Activated T-helper 17 cell treated with anti-CD3 and anti-CD28 coated beads, Interleukin-2, amount 50 U/mL, for 72 hours (primary cell): Measurements from ENCODE around the gene STUM. TPM values are rescaled to one million over a fixed set of nuclear protein-coding genes. Genes with fewer than 3 reads are reported as not detected.

Experiments used
- ATAC-seq: fragments of 150-1000 bp; cut with Tn5 transposase; replicated peaks from 2 replicates; pipeline ENCODE4 v1.10.0; 2021; ENCODE audit warnings: mild to moderate bottlenecking, moderate library complexity
- H3K27ac Mint-ChIP-seq: one replicate; pipeline ENCODE4 v1.8.0; 2022; ENCODE audit warnings: mixed read lengths
- H3K27me3 Mint-ChIP-seq: one replicate; pipeline ENCODE4 v1.8.0; 2022; ENCODE audit warnings: mixed read lengths
- H3K36me3 Mint-ChIP-seq: one replicate; pipeline ENCODE4 v1.8.0; 2022; ENCODE audit warnings: low read depth, mild to moderate bottlenecking, mixed read lengths
- H3K4me1 Mint-ChIP-seq: one replicate; pipeline ENCODE4 v1.8.0; 2022; ENCODE audit warnings: mixed read lengths
- H3K4me3 Mint-ChIP-seq: one replicate; pipeline ENCODE4 v1.8.0; 2022; ENCODE audit warnings: mild to moderate bottlenecking, mixed read lengths
- H3K9me3 Mint-ChIP-seq: one replicate; pipeline ENCODE4 v1.8.0; 2022; ENCODE audit warnings: mixed read lengths
- total RNA-seq, 2 donors: library from RNA; stranded (reverse); gene quantifications; one replicate each; pipeline ENCODE4 v1.2.3, GENCODE V29; 2022

Gene STUM
- total RNA-seq, 2 donors from 2014 or later = not detected

GRCh38 chr1:226576601-226577000, 28.0 kb downstream of the STUM start:
- peaks cover 5% of the 10 kb centered on the region for H3K27me3 Mint-ChIP-seq
- H3K4me3 Mint-ChIP-seq = no peak overlapping the region
- H3K36me3 Mint-ChIP-seq = no peaks in the 10 kb centered on the region
- no peak for ATAC-seq
- no peaks in the 10 kb centered on the region for H3K4me1 Mint-ChIP-seq
- no peaks in the 10 kb centered on the region for H3K9me3 Mint-ChIP-seq
- no peak overlapping the region for H3K27ac Mint-ChIP-seq

GRCh38 chr1:226577401-226578180, 29.0 kb downstream of the STUM start:
- H3K4me3 Mint-ChIP-seq = no peak overlapping the region
- H3K9me3 Mint-ChIP-seq = no peaks in the 10 kb centered on the region
- ATAC-seq = no peak
- H3K4me1 Mint-ChIP-seq = no peaks in the 10 kb centered on the region
- no peak overlapping the region for H3K27ac Mint-ChIP-seq
- H3K27me3 Mint-ChIP-seq = peaks cover 5% of the 10 kb centered on the region
- H3K36me3 Mint-ChIP-seq = no peaks in the 10 kb centered on the region

- Mint-ChIP-seq H3K36me3 (no peaks in the 10 kb centered on the region), H3K27ac (no peak overlapping the region), H3K4me3 (no peak overlapping the region), H3K9me3 (no peaks in the 10 kb centered on the region), H3K27me3 (peaks cover 5% of the 10 kb centered on the region), H3K4me1 (no peaks in the 10 kb centered on the region)
- no peak for ATAC-seq
These were observed 30.5 kb downstream of the STUM start for GRCh38 chr1:226578946-226579578.

GRCh38 chr1:226579781-226580323, 31.3 kb downstream of the STUM start:
- no peak overlapping the region for H3K27ac Mint-ChIP-seq
- no peak for ATAC-seq
- H3K4me1 Mint-ChIP-seq = no peaks in the 10 kb centered on the region
- peaks cover 5% of the 10 kb centered on the region for H3K27me3 Mint-ChIP-seq
- no peak overlapping the region for H3K4me3 Mint-ChIP-seq
- H3K36me3 Mint-ChIP-seq = no peaks in the 10 kb centered on the region
- no peaks in the 10 kb centered on the region for H3K9me3 Mint-ChIP-seq

- Mint-ChIP-seq H3K27me3 (peaks cover 5% of the 10 kb centered on the region), H3K4me1 (no peaks in the 10 kb centered on the region), H3K36me3 (no peaks in the 10 kb centered on the region), H3K9me3 (no peaks in the 10 kb centered on the region), H3K27ac (no peak overlapping the region), H3K4me3 (no peak overlapping the region)
- no peak for ATAC-seq
These were observed 32.2 kb downstream of the STUM start for GRCh38 chr1:226580625-226581270.

- no peak for ATAC-seq
- H3K27me3 Mint-ChIP-seq = peaks cover 5% of the 10 kb centered on the region
- H3K27ac Mint-ChIP-seq = no peak overlapping the region
- H3K9me3 Mint-ChIP-seq = no peaks in the 10 kb centered on the region
- H3K4me3 Mint-ChIP-seq = no peak overlapping the region
- H3K4me1 Mint-ChIP-seq = no peaks in the 10 kb centered on the region
- H3K36me3 Mint-ChIP-seq = no peaks in the 10 kb centered on the region
These were observed 33.2 kb downstream of the STUM start for GRCh38 chr1:226581650-226582330.

- Mint-ChIP-seq H3K9me3 (no peaks in the 10 kb centered on the region), H3K27me3 (peaks cover 5% of the 10 kb centered on the region), H3K4me3 (no peak overlapping the region), H3K36me3 (no peaks in the 10 kb centered on the region), H3K4me1 (no peaks in the 10 kb centered on the region), H3K27ac (no peak overlapping the region)
- ATAC-seq = no peak
These were observed 34.4 kb downstream of the STUM start for GRCh38 chr1:226582966-226583365.

GRCh38 chr1:226584164-226584563, 35.6 kb downstream of the STUM start:
- Mint-ChIP-seq H3K27me3 (peaks cover 5% of the 10 kb centered on the region), H3K36me3 (no peaks in the 10 kb centered on the region), H3K9me3 (no peaks in the 10 kb centered on the region), H3K27ac (no peak overlapping the region), H3K4me1 (no peaks in the 10 kb centered on the region), H3K4me3 (no peak overlapping the region)
- no peak for ATAC-seq

- no peaks in the 10 kb centered on the region for H3K9me3 Mint-ChIP-seq
- no peak overlapping the region for H3K4me3 Mint-ChIP-seq
- no peak for ATAC-seq
- H3K27ac Mint-ChIP-seq = no peak overlapping the region
- H3K36me3 Mint-ChIP-seq = no peaks in the 10 kb centered on the region
- no peaks in the 10 kb centered on the region for H3K4me1 Mint-ChIP-seq
- peaks cover 9% of the 10 kb centered on the region for H3K27me3 Mint-ChIP-seq
These were observed 37.6 kb downstream of the STUM start for GRCh38 chr1:226586116-226586515.

- Mint-ChIP-seq H3K27me3 (peaks cover 9% of the 10 kb centered on the region), H3K4me1 (no peaks in the 10 kb centered on the region), H3K27ac (no peak overlapping the region), H3K4me3 (no peak overlapping the region), H3K9me3 (no peaks in the 10 kb centered on the region), H3K36me3 (no peaks in the 10 kb centered on the region)
- ATAC-seq = no peak
These were observed 38.3 kb downstream of the STUM start for GRCh38 chr1:226586650-226587422.

GRCh38 chr1:226588484-226588883, 39.9 kb downstream of the STUM start:
- no peak overlapping the region for H3K27ac Mint-ChIP-seq
- H3K36me3 Mint-ChIP-seq = no peaks in the 10 kb centered on the region
- H3K4me3 Mint-ChIP-seq = no peak overlapping the region
- H3K9me3 Mint-ChIP-seq = no peaks in the 10 kb centered on the region
- ATAC-seq = no peak
- H3K27me3 Mint-ChIP-seq = peaks cover 13% of the 10 kb centered on the region
- H3K4me1 Mint-ChIP-seq = no peaks in the 10 kb centered on the region

- peaks cover 18% of the 10 kb centered on the region for H3K27me3 Mint-ChIP-seq
- H3K27ac Mint-ChIP-seq = no peak overlapping the region
- no peak for ATAC-seq
- no peak overlapping the region for H3K4me3 Mint-ChIP-seq
- no peaks in the 10 kb centered on the region for H3K9me3 Mint-ChIP-seq
- H3K36me3 Mint-ChIP-seq = no peaks in the 10 kb centered on the region
- no peaks in the 10 kb centered on the region for H3K4me1 Mint-ChIP-seq
These were observed 40.6 kb downstream of the STUM start for GRCh38 chr1:226589008-226589733.

- Mint-ChIP-seq H3K36me3 (no peaks in the 10 kb centered on the region), H3K27ac (no peak overlapping the region), H3K4me3 (no peak overlapping the region), H3K9me3 (no peaks in the 10 kb centered on the region), H3K4me1 (no peaks in the 10 kb centered on the region), H3K27me3 (peaks cover 23% of the 10 kb centered on the region)
- no peak for ATAC-seq
These were observed 42.0 kb downstream of the STUM start for GRCh38 chr1:226590614-226591013.
